HG03571 (cell line): ENCODE data around the gene ADAM10.

Experiments used
- ATAC-seq: cut with Tn5 transposase; IDR thresholded peaks from one replicate; pipeline ENCODE4 v1.9.1; 2021; ENCODE audit not compliant: unreplicated experiment

ADAM10 gene

DNA sequence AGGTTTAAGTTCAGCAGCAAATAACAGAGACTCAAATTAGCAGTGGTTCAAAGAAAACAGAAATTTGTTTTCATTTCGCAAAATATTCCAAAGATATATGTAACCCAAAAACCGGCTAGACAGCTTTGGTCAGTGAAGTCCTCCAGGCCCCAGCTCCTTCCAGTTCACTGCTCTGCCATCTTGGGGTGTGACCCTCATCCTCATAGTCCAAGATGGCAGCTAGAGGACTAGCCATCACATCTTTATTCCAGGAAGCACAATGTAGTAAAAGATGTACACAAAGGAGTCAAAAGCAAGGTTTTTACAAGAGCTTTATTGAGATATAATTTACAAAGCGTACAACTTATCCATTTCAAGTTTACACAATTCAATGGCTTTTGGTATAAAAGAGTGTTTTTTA is 210.6 kb downstream of the ADAM10 start:
- ATAC-seq: no peak
